SK-N-SH (cell line): Measurements from ENCODE around the gene EEA1. TPM values are rescaled to one million over a fixed set of nuclear protein-coding genes. Genes with fewer than 3 reads are reported as not detected.

Experiments
- CTCF ChIA-PET: fragments of 300-600, 350-600 bp; formaldehyde crosslinking; extraction: SDS; loops from one replicate; lab custom pipeline; 2021; lab: Yijun Ruan, JAX
- POLR2A ChIA-PET: fragments of 350-600 bp; sonication (Branson Sonifier 250); formaldehyde crosslinking; extraction: SDS; loops from one replicate; lab custom pipeline; 2020; ENCODE audit warnings: antibody characterized with exemption, inconsistent platforms; lab: Yijun Ruan, JAX
- DNase-seq: peaks from one replicate; pipeline ENCODE4 v3.0.0; 2012
- H2AFZ ChIP-seq: fragments of 200-600 bp; sonication (generic); 2 replicates; pipeline ENCODE4 v1.8.1; 2016; ENCODE audit warnings: antibody characterized with exemption, mild to moderate bottlenecking, low read depth
- H3F3A ChIP-seq: fragments of 200-600 bp; sonication (generic); replicated peaks from 2 replicates; pipeline ENCODE3; 2016; ENCODE audit warnings: antibody characterized with exemption, mild to moderate bottlenecking; ENCODE audit not compliant: insufficient read depth
- H3K27ac ChIP-seq, 2 experiments: fragments of 200-500 bp in 1 of 2; fragments of 200-600 bp in 1 of 2; sonication (Bioruptor generic) in 1 of 2; sonication (generic), shearing (Covaris generic) in 1 of 2; 2 replicates each; pipeline versions ENCODE4 v1.5.1 to v1.6.1; 2014 to 2016; ENCODE audit warnings: low read depth in 2 of 2, inconsistent platforms in 1 of 2, low read length in 1 of 2, mild to moderate bottlenecking in 1 of 2, mixed read lengths in 1 of 2
- H3K27me3 ChIP-seq: fragments of 200-600 bp; sonication (generic), shearing (Covaris generic); 2 replicates; pipeline ENCODE4 v1.6.1; 2016; ENCODE audit warnings: mixed run types; ENCODE audit not compliant: insufficient read depth
- H3K36me3 ChIP-seq, 2 experiments: fragments of 200-500 bp in 1 of 2; fragments of 200-600 bp in 1 of 2; sonication (Bioruptor generic) in 1 of 2; sonication (generic) in 1 of 2; replicated peaks in 1 of 2; 2 replicates each; pipeline versions ENCODE3 to v1.5.1; 2014 to 2016; ENCODE audit warnings: low read length in 1 of 2, mild to moderate bottlenecking in 1 of 2; ENCODE audit not compliant: insufficient read depth in 2 of 2, control insufficient read depth in 1 of 2
- H3K4me1 ChIP-seq, 2 experiments: fragments of 200-500 bp in 1 of 2; fragments of 200-600 bp in 1 of 2; sonication (Bioruptor generic) in 1 of 2; sonication (generic), shearing (Covaris generic) in 1 of 2; 2 replicates each; pipeline versions ENCODE4 v1.5.1 to v1.6.1; 2014 to 2016; ENCODE audit warnings: low read depth in 1 of 2, low read length in 1 of 2, mixed run types in 1 of 2; ENCODE audit not compliant: insufficient read depth in 2 of 2, control insufficient read depth in 1 of 2
- H3K4me2 ChIP-seq: fragments of 200-600 bp; sonication (generic), shearing (Covaris generic); 2 replicates; pipeline ENCODE4 v1.6.1; 2017; ENCODE audit warnings: mixed run types
- H3K4me3 ChIP-seq, 2 experiments: fragments of 200-500 bp in 1 of 2; fragments of 200-600 bp in 1 of 2; sonication (Bioruptor generic) in 1 of 2; sonication (generic), shearing (Covaris generic) in 1 of 2; 2 replicates each; pipeline versions ENCODE4 v1.5.1 to v1.8.1; 2014 to 2016; ENCODE audit warnings: low read depth in 2 of 2, inconsistent platforms in 1 of 2, low read length in 1 of 2, mild to moderate bottlenecking in 1 of 2, mixed read lengths in 1 of 2, moderate library complexity in 1 of 2
- H3K79me2 ChIP-seq: fragments of 200-600 bp; sonication (generic); 2 replicates; pipeline ENCODE4 v1.8.1; 2017; ENCODE audit warnings: mild to moderate bottlenecking; ENCODE audit not compliant: insufficient read depth
- H3K9ac ChIP-seq: fragments of 200-600 bp; sonication (generic); 2 replicates; pipeline ENCODE4 v1.6.1; 2017; ENCODE audit warnings: mixed run types
- H3K9me2 ChIP-seq: fragments of 200-600 bp; sonication (generic); 2 replicates; pipeline ENCODE4 v1.6.1; 2017; ENCODE audit warnings: mixed run types
- H3K9me3 ChIP-seq: fragments of 200-600 bp; sonication (generic); 2 replicates; pipeline ENCODE4 v1.6.1; 2017; ENCODE audit warnings: mixed run types, mild to moderate bottlenecking, moderate library complexity
- H4K20me1 ChIP-seq: fragments of 200-600 bp; sonication (generic); 2 replicates; pipeline ENCODE4 v1.6.1; 2017; ENCODE audit warnings: mild to moderate bottlenecking, mixed run types; ENCODE audit not compliant: insufficient read depth
- CHD2 ChIP-seq: fragments of 150-350 bp; IDR thresholded peaks from 2 replicates; pipeline ENCODE4 v1.6.1; 2018; ENCODE audit warnings: low read length; ENCODE audit not compliant: partially characterized antibody
- ELF1 ChIP-seq: IDR thresholded peaks from 2 replicates; pipeline ENCODE4 v1.4.0; 2012
- EZH2phosphoT487 ChIP-seq: fragments of 200-600 bp; sonication (generic); IDR thresholded peaks from 2 replicates; pipeline ENCODE4 v1.6.1; 2017; ENCODE audit warnings: low read depth, mixed run types, mild to moderate bottlenecking, antibody characterized with exemption, moderate library complexity, borderline replicate concordance
- FOSL2 ChIP-seq: IDR thresholded peaks from 2 replicates; pipeline ENCODE4 v1.4.0; 2012; ENCODE audit warnings: low read depth, mild to moderate bottlenecking, moderate library complexity, borderline replicate concordance
- FOXM1 ChIP-seq: IDR thresholded peaks from 2 replicates; pipeline ENCODE4 v1.4.0; 2012; ENCODE audit warnings: low read depth, mild to moderate bottlenecking
- MXI1 ChIP-seq: IDR thresholded peaks from 2 replicates; pipeline ENCODE4 v1.6.1; 2012; ENCODE audit warnings: mild to moderate bottlenecking, low read depth, low read length, improper control_type of control experiment
- NFIC ChIP-seq: IDR thresholded peaks from 2 replicates; pipeline ENCODE4 v1.4.0; 2012; ENCODE audit warnings: borderline replicate concordance
- NRF1 ChIP-seq: IDR thresholded peaks from 2 replicates; pipeline ENCODE4 v1.6.1; 2012; ENCODE audit warnings: low read depth, mild to moderate bottlenecking, low read length
- RXRA ChIP-seq: IDR thresholded peaks from 2 replicates; pipeline ENCODE4 v1.4.0; 2012; ENCODE audit warnings: low read depth, mild to moderate bottlenecking, borderline replicate concordance
- TCF12 ChIP-seq: IDR thresholded peaks from 2 replicates; pipeline ENCODE4 v1.4.0; 2012
- USF1 ChIP-seq: IDR thresholded peaks from 2 replicates; pipeline ENCODE4 v1.4.0; 2012; ENCODE audit warnings: low read depth, borderline replicate concordance
- WGBS: methylation state at CpG from one replicate; pipeline ENCODE4 v1.1.6; 2017; ENCODE audit warnings: low lambda C conversion rate; 5-methylcytosine and 5-hydroxymethylcytosine counted together
- polyA plus RNA-seq, 3 experiments: library from polyadenylated mRNA; depleted of rRNA; stranded (reverse); fragments of >200 nt; gene quantifications; 2 replicates each; pipeline ENCODE4 v1.2.3, GENCODE V29; 2012
- TF ChIP-seq, protein P1 (sequence below): IDR thresholded peaks from 2 replicates; pipeline ENCODE4 v1.6.1; 2012; ENCODE audit warnings: mild to moderate bottlenecking, low read depth, low read length, moderate library complexity
- TF ChIP-seq, protein P2 (sequence below): IDR thresholded peaks from 2 replicates; pipeline ENCODE4 v1.4.0; 2012; ENCODE audit warnings: low read depth, borderline replicate concordance

EEA1 gene
- polyA plus RNA-seq, 1 of the 3 experiments (the other 2 are of a cell fraction) = 1.5 TPM

- no peaks in the 10 kb centered on the region for H3K27me3 ChIP-seq
- H3K9ac ChIP-seq = no peak overlapping the region
- H3K9me3 ChIP-seq = no peaks in the 10 kb centered on the region
- WGBS = 67% methylated on average over 3 of the region's 3 CpGs
- no peak overlapping the region for H3K4me3 ChIP-seq
- H4K20me1 ChIP-seq = no peaks in the 10 kb centered on the region
- POLR2A ChIA-PET = no interaction called here
- TF ChIP-seq ELF1 = no peak
- TF ChIP-seq NFIC = peak; percentile 27; the same call in 1 of the 2 replicates
- H3K36me3 ChIP-seq = no peaks in the 10 kb centered on the region
- peak overlapping the region; percentile 30; the same call in 1 of the 2 replicates for H3K4me2 ChIP-seq
- CTCF ChIA-PET = no interaction called here
- DNase-seq = no peak
- peaks cover 0 to 18% of the 10 kb centered on the region in 2 experiments; a peak in 1 of 4 replicates for H3K4me1 ChIP-seq
- H3K79me2 ChIP-seq = no peaks in the 10 kb centered on the region
- H3F3A ChIP-seq = no peaks in the 10 kb centered on the region
- H2AFZ ChIP-seq = no peak overlapping the region
- peak overlapping the region in 1 of 2 experiments; percentile 81; a peak in 2 of 4 replicates for H3K27ac ChIP-seq
- no peaks in the 10 kb centered on the region for H3K9me2 ChIP-seq
These were observed 193.9 kb downstream of the EEA1 start for GRCh38 chr12:92735131-92735721.

- Histone ChIP-seq H3K79me2 (no peaks in the 10 kb centered on the region), H4K20me1 (no peaks in the 10 kb centered on the region), H3K4me3 (no peak overlapping the region), H3K27ac (no peak overlapping the region), H3K9me2 (no peaks in the 10 kb centered on the region), H3K9me3 (no peaks in the 10 kb centered on the region), H3K4me1 (peaks cover 0 to 18% of the 10 kb centered on the region in 2 experiments; a peak in 1 of 4 replicates), H3K27me3 (no peaks in the 10 kb centered on the region), H3K9ac (no peak overlapping the region), H2AFZ (peak overlapping the region; percentile 9; the same call in 1 of the 2 replicates), H3K36me3 (no peaks in the 10 kb centered on the region), H3K4me2 (no peak overlapping the region), H3F3A (no peaks in the 10 kb centered on the region)
- WGBS = 58% methylated on average over 3 of the region's 3 CpGs
- DNase-seq = no peak
- CTCF ChIA-PET = no interaction called here
- POLR2A ChIA-PET = no interaction called here
- no peak for TF ChIP-seq FOSL2
- TF ChIP-seq, protein P1, sequence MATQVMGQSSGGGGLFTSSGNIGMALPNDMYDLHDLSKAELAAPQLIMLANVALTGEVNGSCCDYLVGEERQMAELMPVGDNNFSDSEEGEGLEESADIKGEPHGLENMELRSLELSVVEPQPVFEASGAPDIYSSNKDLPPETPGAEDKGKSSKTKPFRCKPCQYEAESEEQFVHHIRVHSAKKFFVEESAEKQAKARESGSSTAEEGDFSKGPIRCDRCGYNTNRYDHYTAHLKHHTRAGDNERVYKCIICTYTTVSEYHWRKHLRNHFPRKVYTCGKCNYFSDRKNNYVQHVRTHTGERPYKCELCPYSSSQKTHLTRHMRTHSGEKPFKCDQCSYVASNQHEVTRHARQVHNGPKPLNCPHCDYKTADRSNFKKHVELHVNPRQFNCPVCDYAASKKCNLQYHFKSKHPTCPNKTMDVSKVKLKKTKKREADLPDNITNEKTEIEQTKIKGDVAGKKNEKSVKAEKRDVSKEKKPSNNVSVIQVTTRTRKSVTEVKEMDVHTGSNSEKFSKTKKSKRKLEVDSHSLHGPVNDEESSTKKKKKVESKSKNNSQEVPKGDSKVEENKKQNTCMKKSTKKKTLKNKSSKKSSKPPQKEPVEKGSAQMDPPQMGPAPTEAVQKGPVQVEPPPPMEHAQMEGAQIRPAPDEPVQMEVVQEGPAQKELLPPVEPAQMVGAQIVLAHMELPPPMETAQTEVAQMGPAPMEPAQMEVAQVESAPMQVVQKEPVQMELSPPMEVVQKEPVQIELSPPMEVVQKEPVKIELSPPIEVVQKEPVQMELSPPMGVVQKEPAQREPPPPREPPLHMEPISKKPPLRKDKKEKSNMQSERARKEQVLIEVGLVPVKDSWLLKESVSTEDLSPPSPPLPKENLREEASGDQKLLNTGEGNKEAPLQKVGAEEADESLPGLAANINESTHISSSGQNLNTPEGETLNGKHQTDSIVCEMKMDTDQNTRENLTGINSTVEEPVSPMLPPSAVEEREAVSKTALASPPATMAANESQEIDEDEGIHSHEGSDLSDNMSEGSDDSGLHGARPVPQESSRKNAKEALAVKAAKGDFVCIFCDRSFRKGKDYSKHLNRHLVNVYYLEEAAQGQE = no peak
- TF ChIP-seq, protein P2, sequence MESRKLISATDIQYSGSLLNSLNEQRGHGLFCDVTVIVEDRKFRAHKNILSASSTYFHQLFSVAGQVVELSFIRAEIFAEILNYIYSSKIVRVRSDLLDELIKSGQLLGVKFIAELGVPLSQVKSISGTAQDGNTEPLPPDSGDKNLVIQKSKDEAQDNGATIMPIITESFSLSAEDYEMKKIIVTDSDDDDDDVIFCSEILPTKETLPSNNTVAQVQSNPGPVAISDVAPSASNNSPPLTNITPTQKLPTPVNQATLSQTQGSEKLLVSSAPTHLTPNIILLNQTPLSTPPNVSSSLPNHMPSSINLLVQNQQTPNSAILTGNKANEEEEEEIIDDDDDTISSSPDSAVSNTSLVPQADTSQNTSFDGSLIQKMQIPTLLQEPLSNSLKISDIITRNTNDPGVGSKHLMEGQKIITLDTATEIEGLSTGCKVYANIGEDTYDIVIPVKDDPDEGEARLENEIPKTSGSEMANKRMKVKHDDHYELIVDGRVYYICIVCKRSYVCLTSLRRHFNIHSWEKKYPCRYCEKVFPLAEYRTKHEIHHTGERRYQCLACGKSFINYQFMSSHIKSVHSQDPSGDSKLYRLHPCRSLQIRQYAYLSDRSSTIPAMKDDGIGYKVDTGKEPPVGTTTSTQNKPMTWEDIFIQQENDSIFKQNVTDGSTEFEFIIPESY = no peak
- no peak for TF ChIP-seq EZH2phosphoT487
- TF ChIP-seq TCF12 = no peak
- no peak for TF ChIP-seq USF1
- TF ChIP-seq FOXM1 = no peak
- no peak for TF ChIP-seq RXRA
- no peak for TF ChIP-seq NRF1
- no peak for TF ChIP-seq CHD2
- no peak for TF ChIP-seq MXI1
These were observed 195.4 kb downstream of the EEA1 start for GRCh38 chr12:92733661-92734060.
